DND-41 (cell line): Measurements from ENCODE around the gene MTX1.

Experiments
- CTCF ChIP-seq: IDR thresholded peaks from 2 replicates; pipeline ENCODE4 v1.5.1; 2012; ENCODE audit warnings: borderline replicate concordance, low read length, moderate library complexity, mild to moderate bottlenecking; ENCODE audit not compliant: poor library complexity, severe bottlenecking; ENCODE audit errors: extremely low read depth
- EZH2 ChIP-seq: IDR thresholded peaks from 3 replicates; pipeline ENCODE4 v1.6.1; 2012; ENCODE audit warnings: borderline replicate concordance, low read depth, mild to moderate bottlenecking, moderate library complexity, low read length, inconsistent platforms; ENCODE audit not compliant: severe bottlenecking

- TF ChIP-seq CTCF: no peak
- TF ChIP-seq EZH2: no peak
Measured at GRCh38 chr1:155184351-155184811, 24.1 kb upstream of the MTX1 start.
